Measurements from ENCODE around the gene WNT11. TPM values are rescaled to one million over a fixed set of nuclear protein-coding genes. Genes with fewer than 3 reads are reported as not detected.
"Not testable (repeated sequence)": the region's sequence is repeated elsewhere in the genome, so short reads cannot be mapped to it uniquely, and the experiment has no call there.

Gene WNT11
- total RNA-seq, 1 donor from 2014 or later: not detected

GRCh38 chr11:76203937-76204336, 2.4 kb downstream of the WNT11 start:
- no peak for DNase-seq (ENCODE audit: extremely low read depth, low read depth, low spot score)

- DNase-seq (ENCODE audit: extremely low read depth, low read depth, low spot score): no peak
These were observed 3.0 kb downstream of the WNT11 start for GRCh38 chr11:76203131-76203925.

GRCh38 chr11:76201672-76202412, 4.5 kb downstream of the WNT11 start:
- no peak for DNase-seq (ENCODE audit: extremely low read depth, low read depth, low spot score)

GRCh38 chr11:76201056-76201455, 5.2 kb downstream of the WNT11 start:
- no peak for DNase-seq (ENCODE audit: extremely low read depth, low read depth, low spot score)

GRCh38 chr11:76200006-76200940, 6.0 kb downstream of the WNT11 start:
- no peak for DNase-seq (ENCODE audit: extremely low read depth, low read depth, low spot score)

GRCh38 chr11:76198691-76199090, 7.6 kb downstream of the WNT11 start:
- DNase-seq (ENCODE audit: extremely low read depth, low read depth, low spot score): not testable (repeated sequence)

- DNase-seq (ENCODE audit: extremely low read depth, low read depth, low spot score): no peak
These were observed 8.2 kb downstream of the WNT11 start for GRCh38 chr11:76197941-76198640.

GRCh38 chr11:76197332-76197731, 9.0 kb downstream of the WNT11 start:
- no peak for DNase-seq (ENCODE audit: extremely low read depth, low read depth, low spot score)

GRCh38 chr11:76196849-76197248, 9.5 kb downstream of the WNT11 start:
- no peak for DNase-seq (ENCODE audit: extremely low read depth, low read depth, low spot score)

- DNase-seq (ENCODE audit: extremely low read depth, low read depth, low spot score): no peak
These were observed 11.2 kb downstream of the WNT11 start for GRCh38 chr11:76194872-76195668.

GRCh38 chr11:76193219-76193618, 13.1 kb downstream of the WNT11 start:
- no peak for DNase-seq (ENCODE audit: extremely low read depth, low read depth, low spot score)

- DNase-seq (ENCODE audit: extremely low read depth, low read depth, low spot score): no peak
These were observed 15.9 kb downstream of the WNT11 start for GRCh38 chr11:76190376-76190775.

- no peak for DNase-seq (ENCODE audit: extremely low read depth, low read depth, low spot score)
These were observed 16.6 kb downstream of the WNT11 start for GRCh38 chr11:76189682-76190081.

- DNase-seq (ENCODE audit: extremely low read depth, low read depth, low spot score): no peak
These were observed 17.4 kb downstream of the WNT11 start for GRCh38 chr11:76188873-76189272.

GRCh38 chr11:76186776-76187279, 19.5 kb downstream of the WNT11 start:
- no peak for DNase-seq (ENCODE audit: extremely low read depth, low read depth, low spot score)

- DNase-seq (ENCODE audit: extremely low read depth, low read depth, low spot score): no peak
These were observed 20.3 kb downstream of the WNT11 start for GRCh38 chr11:76185931-76186401.

- DNase-seq (ENCODE audit: extremely low read depth, low read depth, low spot score): no peak
These were observed 20.8 kb downstream of the WNT11 start for GRCh38 chr11:76185511-76185910.

GRCh38 chr11:76184551-76184993, 21.7 kb downstream of the WNT11 start:
- no peak for DNase-seq (ENCODE audit: extremely low read depth, low read depth, low spot score)

- no peak for DNase-seq (ENCODE audit: extremely low read depth, low read depth, low spot score)
These were observed 24.9 kb downstream of the WNT11 start for GRCh38 chr11:76181371-76181770.
